ENCODE results near the gene IGF2BP2.

DNA sequence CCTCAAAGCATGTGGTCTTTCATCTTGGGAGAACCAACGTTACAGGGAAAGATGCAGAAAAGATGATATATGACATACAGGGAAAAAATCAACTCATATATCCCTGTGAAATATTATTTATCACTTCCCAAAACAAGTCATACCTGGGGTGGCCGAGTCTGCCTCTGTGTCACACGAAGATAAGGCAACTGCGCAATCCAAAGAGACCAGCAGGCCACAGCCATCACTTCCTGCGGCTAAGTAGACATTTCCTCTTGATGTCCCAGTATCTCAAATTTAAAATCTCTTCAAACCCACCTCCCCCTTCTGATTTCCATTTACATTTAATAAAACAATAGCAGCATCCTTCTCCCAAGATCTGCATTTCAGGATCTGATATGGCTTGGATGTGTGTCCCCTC lies 71.5 kb downstream of the IGF2BP2 start:
- TF ChIP-seq POLR3A (IDR thresholded peaks at IDR 0.05; ENCODE audit: borderline replicate concordance, extremely low read depth, insufficient read depth, insufficient read length) = no peak
- no peak for TF ChIP-seq BRCA1 (IDR thresholded peaks at IDR 0.05)
- no peak for TF ChIP-seq BRCA1 (CRISPR knock-in tag; IDR thresholded peaks at IDR 0.05)
- TF ChIP-seq, protein P1, sequence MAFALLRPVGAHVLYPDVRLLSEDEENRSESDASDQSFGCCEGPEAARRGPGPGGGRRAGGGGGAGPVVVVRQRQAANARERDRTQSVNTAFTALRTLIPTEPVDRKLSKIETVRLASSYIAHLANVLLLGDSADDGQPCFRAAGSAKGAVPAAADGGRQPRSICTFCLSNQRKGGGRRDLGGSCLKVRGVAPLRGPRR (CRISPR knock-in tag; IDR thresholded peaks at IDR 0.05) = no peak
- TF ChIP-seq KDM2B (CRISPR knock-in tag; IDR thresholded peaks at IDR 0.05) = no peak
- no peak for TF ChIP-seq TAF1 (IDR thresholded peaks at IDR 0.05; ENCODE audit: control insufficient read depth, extremely low read depth, insufficient read depth, low read length, severe bottlenecking)
- TF ChIP-seq, protein P2, sequence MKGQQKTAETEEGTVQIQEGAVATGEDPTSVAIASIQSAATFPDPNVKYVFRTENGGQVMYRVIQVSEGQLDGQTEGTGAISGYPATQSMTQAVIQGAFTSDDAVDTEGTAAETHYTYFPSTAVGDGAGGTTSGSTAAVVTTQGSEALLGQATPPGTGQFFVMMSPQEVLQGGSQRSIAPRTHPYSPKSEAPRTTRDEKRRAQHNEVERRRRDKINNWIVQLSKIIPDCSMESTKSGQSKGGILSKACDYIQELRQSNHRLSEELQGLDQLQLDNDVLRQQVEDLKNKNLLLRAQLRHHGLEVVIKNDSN (CRISPR knock-in tag; IDR thresholded peaks at IDR 0.05) = no peak
- TF ChIP-seq, protein P3, sequence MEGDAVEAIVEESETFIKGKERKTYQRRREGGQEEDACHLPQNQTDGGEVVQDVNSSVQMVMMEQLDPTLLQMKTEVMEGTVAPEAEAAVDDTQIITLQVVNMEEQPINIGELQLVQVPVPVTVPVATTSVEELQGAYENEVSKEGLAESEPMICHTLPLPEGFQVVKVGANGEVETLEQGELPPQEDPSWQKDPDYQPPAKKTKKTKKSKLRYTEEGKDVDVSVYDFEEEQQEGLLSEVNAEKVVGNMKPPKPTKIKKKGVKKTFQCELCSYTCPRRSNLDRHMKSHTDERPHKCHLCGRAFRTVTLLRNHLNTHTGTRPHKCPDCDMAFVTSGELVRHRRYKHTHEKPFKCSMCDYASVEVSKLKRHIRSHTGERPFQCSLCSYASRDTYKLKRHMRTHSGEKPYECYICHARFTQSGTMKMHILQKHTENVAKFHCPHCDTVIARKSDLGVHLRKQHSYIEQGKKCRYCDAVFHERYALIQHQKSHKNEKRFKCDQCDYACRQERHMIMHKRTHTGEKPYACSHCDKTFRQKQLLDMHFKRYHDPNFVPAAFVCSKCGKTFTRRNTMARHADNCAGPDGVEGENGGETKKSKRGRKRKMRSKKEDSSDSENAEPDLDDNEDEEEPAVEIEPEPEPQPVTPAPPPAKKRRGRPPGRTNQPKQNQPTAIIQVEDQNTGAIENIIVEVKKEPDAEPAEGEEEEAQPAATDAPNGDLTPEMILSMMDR (IDR thresholded peaks at IDR 0.05 in 2 of 3, conservative IDR thresholded peaks at IDR 0.05 in 1 of 3; ENCODE audit: insufficient read depth in 2 of 3, low read depth in 1 of 3, low read length in 3 of 3) = no peak
- TF ChIP-seq, protein P4, sequence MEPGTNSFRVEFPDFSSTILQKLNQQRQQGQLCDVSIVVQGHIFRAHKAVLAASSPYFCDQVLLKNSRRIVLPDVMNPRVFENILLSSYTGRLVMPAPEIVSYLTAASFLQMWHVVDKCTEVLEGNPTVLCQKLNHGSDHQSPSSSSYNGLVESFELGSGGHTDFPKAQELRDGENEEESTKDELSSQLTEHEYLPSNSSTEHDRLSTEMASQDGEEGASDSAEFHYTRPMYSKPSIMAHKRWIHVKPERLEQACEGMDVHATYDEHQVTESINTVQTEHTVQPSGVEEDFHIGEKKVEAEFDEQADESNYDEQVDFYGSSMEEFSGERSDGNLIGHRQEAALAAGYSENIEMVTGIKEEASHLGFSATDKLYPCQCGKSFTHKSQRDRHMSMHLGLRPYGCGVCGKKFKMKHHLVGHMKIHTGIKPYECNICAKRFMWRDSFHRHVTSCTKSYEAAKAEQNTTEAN (CRISPR knock-in tag; IDR thresholded peaks at IDR 0.05) = no peak
- TF ChIP-seq BRD9 (IDR thresholded peaks at IDR 0.05; ENCODE audit: low read depth, partially characterized antibody) = no peak
- TF ChIP-seq, protein P5, sequence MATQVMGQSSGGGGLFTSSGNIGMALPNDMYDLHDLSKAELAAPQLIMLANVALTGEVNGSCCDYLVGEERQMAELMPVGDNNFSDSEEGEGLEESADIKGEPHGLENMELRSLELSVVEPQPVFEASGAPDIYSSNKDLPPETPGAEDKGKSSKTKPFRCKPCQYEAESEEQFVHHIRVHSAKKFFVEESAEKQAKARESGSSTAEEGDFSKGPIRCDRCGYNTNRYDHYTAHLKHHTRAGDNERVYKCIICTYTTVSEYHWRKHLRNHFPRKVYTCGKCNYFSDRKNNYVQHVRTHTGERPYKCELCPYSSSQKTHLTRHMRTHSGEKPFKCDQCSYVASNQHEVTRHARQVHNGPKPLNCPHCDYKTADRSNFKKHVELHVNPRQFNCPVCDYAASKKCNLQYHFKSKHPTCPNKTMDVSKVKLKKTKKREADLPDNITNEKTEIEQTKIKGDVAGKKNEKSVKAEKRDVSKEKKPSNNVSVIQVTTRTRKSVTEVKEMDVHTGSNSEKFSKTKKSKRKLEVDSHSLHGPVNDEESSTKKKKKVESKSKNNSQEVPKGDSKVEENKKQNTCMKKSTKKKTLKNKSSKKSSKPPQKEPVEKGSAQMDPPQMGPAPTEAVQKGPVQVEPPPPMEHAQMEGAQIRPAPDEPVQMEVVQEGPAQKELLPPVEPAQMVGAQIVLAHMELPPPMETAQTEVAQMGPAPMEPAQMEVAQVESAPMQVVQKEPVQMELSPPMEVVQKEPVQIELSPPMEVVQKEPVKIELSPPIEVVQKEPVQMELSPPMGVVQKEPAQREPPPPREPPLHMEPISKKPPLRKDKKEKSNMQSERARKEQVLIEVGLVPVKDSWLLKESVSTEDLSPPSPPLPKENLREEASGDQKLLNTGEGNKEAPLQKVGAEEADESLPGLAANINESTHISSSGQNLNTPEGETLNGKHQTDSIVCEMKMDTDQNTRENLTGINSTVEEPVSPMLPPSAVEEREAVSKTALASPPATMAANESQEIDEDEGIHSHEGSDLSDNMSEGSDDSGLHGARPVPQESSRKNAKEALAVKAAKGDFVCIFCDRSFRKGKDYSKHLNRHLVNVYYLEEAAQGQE (IDR thresholded peaks at IDR 0.05; ENCODE audit: borderline replicate concordance) = no peak
- TF ChIP-seq, protein P5 (CRISPR knock-in tag; IDR thresholded peaks at IDR 0.05; ENCODE audit: low read depth) = no peak
